Hepatocyte (in vitro differentiated cells): Measurements from ENCODE around the gene RAP1GAP. TPM values are rescaled to one million over a fixed set of nuclear protein-coding genes. Genes with fewer than 3 reads are reported as not detected.
A peak's percentile ranks its signal among the peaks of the same experiment; 100 is the strongest.

Source experiments
- DNase-seq: peaks from one replicate; pipeline ENCODE4 v3.0.0-alpha.2; 2016; ENCODE audit warnings: low spot score
- H2AFZ ChIP-seq: fragments of 200-600 bp; sonication (generic); 2 replicates; pipeline ENCODE4 v1.6.0; 2016; ENCODE audit warnings: antibody characterized with exemption, mild to moderate bottlenecking
- H3K27ac ChIP-seq: fragments of 200-600 bp; sonication (generic); 2 replicates; pipeline ENCODE4 v1.5.1; 2016; ENCODE audit warnings: mild to moderate bottlenecking
- H3K27me3 ChIP-seq: fragments of 200-600 bp; sonication (generic); 2 replicates; pipeline ENCODE4 v1.6.1; 2016
- H3K36me3 ChIP-seq: fragments of 200-600 bp; sonication (generic); replicated peaks from 2 replicates; pipeline ENCODE4 v1.5.1; 2016; ENCODE audit warnings: low read depth; ENCODE audit not compliant: insufficient read depth
- H3K4me1 ChIP-seq: fragments of 200-600 bp; sonication (generic); 2 replicates; pipeline ENCODE4 v1.5.1; 2016; ENCODE audit warnings: mild to moderate bottlenecking, moderate library complexity; ENCODE audit not compliant: insufficient read depth
- H3K4me2 ChIP-seq: fragments of 200-600 bp; sonication (generic); 2 replicates; pipeline ENCODE4 v1.6.0; 2016
- H3K4me3 ChIP-seq: fragments of 200-600 bp; sonication (generic); 2 replicates; pipeline ENCODE4 v1.5.1; 2016; ENCODE audit warnings: mild to moderate bottlenecking
- H3K79me2 ChIP-seq: fragments of 200-600 bp; sonication (generic); 2 replicates; pipeline ENCODE4 v1.6.0; 2017; ENCODE audit warnings: mild to moderate bottlenecking
- H3K9me2 ChIP-seq: fragments of 200-600 bp; sonication (generic); replicated peaks from 2 replicates; pipeline ENCODE4 v1.6.0; 2017; ENCODE audit warnings: mild to moderate bottlenecking; ENCODE audit not compliant: insufficient read depth
- H3K9me3 ChIP-seq: fragments of 200-600 bp; sonication (generic); 2 replicates; pipeline ENCODE4 v1.5.1; 2016; ENCODE audit warnings: low read depth, mild to moderate bottlenecking
- H4K20me1 ChIP-seq: fragments of 200-600 bp; sonication (generic); 2 replicates; pipeline ENCODE4 v1.6.0; 2016; ENCODE audit warnings: mild to moderate bottlenecking; ENCODE audit not compliant: insufficient read depth, poor library complexity, severe bottlenecking
- EZH2 ChIP-seq: fragments of 200-600 bp; sonication (generic); IDR thresholded peaks from 2 replicates; pipeline ENCODE4 v1.6.1; 2016; ENCODE audit warnings: antibody characterized with exemption, mild to moderate bottlenecking, borderline replicate concordance
- EZH2phosphoT487 ChIP-seq: fragments of 200-600 bp; sonication (generic); IDR thresholded peaks from one replicate; pipeline ENCODE4 v1.6.1; 2018; ENCODE audit warnings: antibody characterized with exemption, mild to moderate bottlenecking, low read depth, moderate library complexity; ENCODE audit not compliant: unreplicated experiment, severe bottlenecking
- WGBS: methylation state at CpG from one replicate; pipeline ENCODE4 v1.1.6; 2016; ENCODE audit warnings: low lambda C conversion rate; ENCODE audit errors: missing lambda C conversion rate; 5-methylcytosine and 5-hydroxymethylcytosine counted together
- polyA plus RNA-seq: library from polyadenylated mRNA; unstranded; fragments of >200 nt; fragmentation: Nextera tagmentation; extraction: Ambion mirVana; gene quantifications from 2 replicates; pipeline ENCODE4 v1.2.1, GENCODE V29; 2016
- total RNA-seq: library from RNA; depleted of rRNA; stranded (reverse); fragments of >200 nt; gene quantifications from 2 replicates; pipeline ENCODE4 v1.2.3, GENCODE V29; 2014
- TF ChIP-seq, protein P1 (sequence below): fragments of 200-600 bp; sonication (generic); IDR thresholded peaks from 2 replicates; pipeline ENCODE4 v1.5.1; 2016; ENCODE audit warnings: antibody characterized with exemption, mild to moderate bottlenecking; ENCODE audit not compliant: poor library complexity

Gene RAP1GAP
- total and polyA plus RNA-seq, 2 experiments from 2014 or later: 12.3 to 18.0 TPM

DNA sequence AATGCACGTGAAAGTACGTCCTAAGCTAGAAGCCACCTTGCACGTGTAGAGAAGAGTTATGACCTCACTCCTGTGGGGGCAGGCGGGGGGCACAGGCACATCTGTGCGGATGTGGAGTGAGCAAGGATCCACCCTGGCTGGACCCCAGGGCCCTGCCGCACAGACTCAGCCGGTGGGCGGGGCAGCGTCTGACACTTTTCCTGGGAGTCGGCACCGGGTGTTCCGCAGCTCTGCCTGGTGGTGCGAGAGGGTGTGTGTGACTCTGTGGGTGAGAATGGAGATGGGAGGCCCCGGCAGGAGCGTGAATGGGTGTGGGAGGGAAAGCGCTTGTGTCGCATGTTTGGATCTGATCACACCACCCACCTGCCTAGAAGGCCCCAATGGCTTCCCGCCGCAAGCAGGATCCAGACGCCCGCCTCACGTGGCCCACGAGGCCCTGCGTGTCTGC, 29.5 kb downstream of the RAP1GAP start:
- Histone ChIP-seq H3K4me2 (no peak overlapping the region), H2AFZ (no peak overlapping the region), H3K27me3 (no peaks in the 10 kb centered on the region), H3K9me3 (no peaks in the 10 kb centered on the region), H3K4me3 (no peak overlapping the region), H4K20me1 (no peaks in the 10 kb centered on the region), H3K36me3 (no peaks in the 10 kb centered on the region), H3K9me2 (no peaks in the 10 kb centered on the region), H3K79me2 (no peaks in the 10 kb centered on the region), H3K4me1 (peaks cover 8% of the 10 kb centered on the region), H3K27ac (peak overlapping the region; percentile 92)
- TF ChIP-seq, protein P1, sequence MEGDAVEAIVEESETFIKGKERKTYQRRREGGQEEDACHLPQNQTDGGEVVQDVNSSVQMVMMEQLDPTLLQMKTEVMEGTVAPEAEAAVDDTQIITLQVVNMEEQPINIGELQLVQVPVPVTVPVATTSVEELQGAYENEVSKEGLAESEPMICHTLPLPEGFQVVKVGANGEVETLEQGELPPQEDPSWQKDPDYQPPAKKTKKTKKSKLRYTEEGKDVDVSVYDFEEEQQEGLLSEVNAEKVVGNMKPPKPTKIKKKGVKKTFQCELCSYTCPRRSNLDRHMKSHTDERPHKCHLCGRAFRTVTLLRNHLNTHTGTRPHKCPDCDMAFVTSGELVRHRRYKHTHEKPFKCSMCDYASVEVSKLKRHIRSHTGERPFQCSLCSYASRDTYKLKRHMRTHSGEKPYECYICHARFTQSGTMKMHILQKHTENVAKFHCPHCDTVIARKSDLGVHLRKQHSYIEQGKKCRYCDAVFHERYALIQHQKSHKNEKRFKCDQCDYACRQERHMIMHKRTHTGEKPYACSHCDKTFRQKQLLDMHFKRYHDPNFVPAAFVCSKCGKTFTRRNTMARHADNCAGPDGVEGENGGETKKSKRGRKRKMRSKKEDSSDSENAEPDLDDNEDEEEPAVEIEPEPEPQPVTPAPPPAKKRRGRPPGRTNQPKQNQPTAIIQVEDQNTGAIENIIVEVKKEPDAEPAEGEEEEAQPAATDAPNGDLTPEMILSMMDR: no peak
- no peak for TF ChIP-seq EZH2phosphoT487
- no peak for TF ChIP-seq EZH2
- DNase-seq: peak; percentile 43
- WGBS: 55% methylated on average over 19 of the region's 24 CpGs

DNA sequence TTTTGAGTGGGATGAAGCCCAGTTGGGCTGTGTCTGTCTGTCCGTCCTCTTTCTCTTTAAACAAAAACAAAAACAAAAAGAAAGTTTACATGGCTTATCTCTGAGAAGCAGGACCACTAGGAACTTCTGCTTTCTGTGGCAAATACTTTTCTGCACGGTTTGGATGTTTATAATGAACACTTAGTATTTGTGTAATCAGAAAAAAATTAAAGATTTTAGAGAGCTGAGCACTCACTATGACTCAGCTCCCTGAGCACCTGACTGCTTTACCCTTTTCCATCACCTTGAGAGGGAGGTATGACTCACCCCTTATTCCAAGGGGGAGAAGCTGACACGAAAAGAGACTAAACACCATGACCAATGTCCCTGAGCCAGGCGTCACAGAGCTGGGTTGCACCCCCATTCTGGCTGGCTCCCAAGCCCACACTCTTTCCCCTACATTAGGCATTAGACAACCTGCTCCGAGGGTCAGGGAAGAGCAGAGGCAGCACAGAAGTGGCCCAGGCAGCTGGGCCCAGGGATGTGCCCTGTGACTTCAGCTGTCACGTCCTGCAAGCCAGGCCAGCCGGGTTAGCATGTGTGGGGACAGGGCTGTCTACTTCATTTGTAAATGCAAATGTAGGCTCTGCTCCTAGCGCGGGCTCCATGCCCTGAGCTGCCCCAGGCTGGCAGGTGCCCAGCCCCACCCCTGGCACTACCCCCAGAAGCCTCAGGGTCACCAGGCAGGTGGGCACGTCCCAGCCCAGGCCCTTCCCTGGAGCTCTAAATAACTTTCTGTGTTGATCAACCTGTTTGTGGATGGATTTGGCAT, 30.4 kb downstream of the RAP1GAP start:
- H3K79me2 ChIP-seq: no peaks in the 10 kb centered on the region
- H4K20me1 ChIP-seq: no peaks in the 10 kb centered on the region
- H2AFZ ChIP-seq: no peak overlapping the region
- H3K4me2 ChIP-seq: no peak overlapping the region
- H3K9me2 ChIP-seq: no peaks in the 10 kb centered on the region
- no peak overlapping the region for H3K4me3 ChIP-seq
- H3K36me3 ChIP-seq: no peaks in the 10 kb centered on the region
- peak overlapping the region; percentile 92 for H3K27ac ChIP-seq
- no peaks in the 10 kb centered on the region for H3K27me3 ChIP-seq
- TF ChIP-seq EZH2phosphoT487 (no peak), EZH2 (no peak)
- TF ChIP-seq, protein P1: no peak
- WGBS: 46% methylated on average over 10 of the region's 10 CpGs
- no peaks in the 10 kb centered on the region for H3K9me3 ChIP-seq
- peaks cover 8% of the 10 kb centered on the region for H3K4me1 ChIP-seq
- peak; percentile 85 for DNase-seq

DNA sequence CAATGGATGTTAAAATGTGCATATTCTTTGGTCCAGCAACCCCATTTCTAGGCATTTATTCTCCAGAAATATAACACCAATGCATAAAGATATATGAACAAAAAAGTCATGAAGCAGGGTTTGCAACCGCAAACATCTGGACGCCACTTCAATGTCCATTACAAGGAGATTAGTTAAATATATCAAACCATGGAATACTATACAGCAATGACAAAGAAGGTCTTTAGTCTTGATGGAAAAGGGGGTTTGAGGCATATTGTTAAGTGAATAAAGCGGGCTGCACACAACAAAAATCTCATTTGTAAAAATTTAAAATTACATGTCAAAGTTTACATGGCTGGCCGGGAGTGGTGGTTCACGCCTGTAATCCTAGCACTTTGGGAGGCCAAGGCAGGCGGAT, 31.6 kb downstream of the RAP1GAP start:
- Histone ChIP-seq H3K27me3 (no peaks in the 10 kb centered on the region), H3K4me3 (no peak overlapping the region), H3K27ac (no peak overlapping the region), H3K79me2 (no peaks in the 10 kb centered on the region), H3K36me3 (no peaks in the 10 kb centered on the region), H3K4me2 (no peak overlapping the region), H4K20me1 (no peaks in the 10 kb centered on the region), H3K9me2 (no peaks in the 10 kb centered on the region), H3K9me3 (no peaks in the 10 kb centered on the region), H3K4me1 (peaks cover 8% of the 10 kb centered on the region), H2AFZ (no peak overlapping the region)
- DNase-seq: no peak
- WGBS: 98% methylated on average over 6 of the region's 6 CpGs
- TF ChIP-seq, protein P1: no peak
- TF ChIP-seq EZH2 (no peak), EZH2phosphoT487 (no peak)
